ENCODE results near the gene AGAP3. TPM values are rescaled to one million over a fixed set of nuclear protein-coding genes. Genes with fewer than 3 reads are reported as not detected.

The AGAP3 gene
- polyA plus RNA-seq, 3 donors: 6.4 to 133 (median 6.8) TPM

GRCh38 chr7:151124899-151125399, 38.7 kb downstream of the AGAP3 start:
- intact Hi-C loops (cut with micrococcal nuclease): loop anchor here (2.0 to 5.0 kb wide), 4 partner anchors 47 to 178 kb away; no protein-coding TSS in a partner anchor
- H3K4me1 Mint-ChIP-seq: no peaks in the 10 kb centered on the region
- DNase-seq: no peak
- no peaks in the 10 kb centered on the region for H3K27me3 ChIP-seq (ENCODE audit: control insufficient read depth in 2 of 2, insufficient read depth in 2 of 2, low read length in 2 of 2)
- no peak overlapping the region for H2AFZ ChIP-seq (ENCODE audit: insufficient read depth, low read depth, low read length, poor library complexity, severe bottlenecking)
- H3K36me3 ChIP-seq (replicated peaks in 1 of 2; ENCODE audit: control insufficient read depth in 1 of 2, insufficient read depth in 2 of 2, low read length in 2 of 2): peaks cover 55 to 87% of the 10 kb centered on the region in 2 donors
- H3K9me3 Mint-ChIP-seq: peaks cover 0 to 2% (median 0%) of the 10 kb centered on the region in 7 donors
- no peak overlapping the region for H3K4me3 ChIP-seq (replicated peaks in 1 of 3; ENCODE audit: low read depth in 2 of 3, low read length in 3 of 3)
- H3K4me1 ChIP-seq (ENCODE audit: control insufficient read depth in 1 of 2, insufficient read depth in 2 of 2, low read length in 2 of 2): no peaks in the 10 kb centered on the region
- TF ChIP-seq, protein P1, sequence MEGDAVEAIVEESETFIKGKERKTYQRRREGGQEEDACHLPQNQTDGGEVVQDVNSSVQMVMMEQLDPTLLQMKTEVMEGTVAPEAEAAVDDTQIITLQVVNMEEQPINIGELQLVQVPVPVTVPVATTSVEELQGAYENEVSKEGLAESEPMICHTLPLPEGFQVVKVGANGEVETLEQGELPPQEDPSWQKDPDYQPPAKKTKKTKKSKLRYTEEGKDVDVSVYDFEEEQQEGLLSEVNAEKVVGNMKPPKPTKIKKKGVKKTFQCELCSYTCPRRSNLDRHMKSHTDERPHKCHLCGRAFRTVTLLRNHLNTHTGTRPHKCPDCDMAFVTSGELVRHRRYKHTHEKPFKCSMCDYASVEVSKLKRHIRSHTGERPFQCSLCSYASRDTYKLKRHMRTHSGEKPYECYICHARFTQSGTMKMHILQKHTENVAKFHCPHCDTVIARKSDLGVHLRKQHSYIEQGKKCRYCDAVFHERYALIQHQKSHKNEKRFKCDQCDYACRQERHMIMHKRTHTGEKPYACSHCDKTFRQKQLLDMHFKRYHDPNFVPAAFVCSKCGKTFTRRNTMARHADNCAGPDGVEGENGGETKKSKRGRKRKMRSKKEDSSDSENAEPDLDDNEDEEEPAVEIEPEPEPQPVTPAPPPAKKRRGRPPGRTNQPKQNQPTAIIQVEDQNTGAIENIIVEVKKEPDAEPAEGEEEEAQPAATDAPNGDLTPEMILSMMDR (IDR thresholded peaks at IDR 0.05): no peak
- peaks cover 59 to 71% of the 10 kb centered on the region in 2 donors for H3K36me3 Mint-ChIP-seq
- H3K27ac Mint-ChIP-seq: no peak overlapping the region
- H3K4me2 ChIP-seq (replicated peaks; ENCODE audit: extremely low read depth, low read length, poor library complexity, severe bottlenecking): no peak overlapping the region
- H3K27me3 Mint-ChIP-seq (ENCODE audit: low read depth in 3 of 3): peaks cover 2 to 15% (median 3%) of the 10 kb centered on the region in 3 donors
- peaks cover 78% of the 10 kb centered on the region for H4K20me1 ChIP-seq (ENCODE audit: insufficient read depth, low read length)
- no peaks in the 10 kb centered on the region for H3K79me2 ChIP-seq (ENCODE audit: insufficient read depth, low read length)
- 95% methylated on average over 11 of the region's 14 CpGs for WGBS (ENCODE audit: insufficient coverage)
- H3K27ac ChIP-seq (ENCODE audit: low read depth in 1 of 2, low read length in 2 of 2): no peak overlapping the region
- H3K4me3 Mint-ChIP-seq: peak overlapping the region in 1 of 2 donors; percentile 11
- no peak overlapping the region for H3K9ac ChIP-seq (ENCODE audit: insufficient read depth, low read length, poor library complexity, severe bottlenecking)
- no peaks in the 10 kb centered on the region for H3K9me3 ChIP-seq (replicated peaks in 1 of 2; ENCODE audit: control insufficient read depth in 1 of 2, insufficient read depth in 1 of 2, low read length in 2 of 2)

- no peaks in the 10 kb centered on the region for H3K4me1 Mint-ChIP-seq
- peaks cover 59 to 71% of the 10 kb centered on the region in 2 donors for H3K36me3 Mint-ChIP-seq
- TF ChIP-seq, protein P1 (IDR thresholded peaks at IDR 0.05): no peak
- Histone ChIP-seq H2AFZ (ENCODE audit: insufficient read depth, low read depth, low read length, poor library complexity, severe bottlenecking) (no peak overlapping the region), H3K79me2 (ENCODE audit: insufficient read depth, low read length) (no peaks in the 10 kb centered on the region), H3K4me3 (replicated peaks in 1 of 3; ENCODE audit: low read depth in 2 of 3, low read length in 3 of 3) (no peak overlapping the region), H3K4me1 (ENCODE audit: control insufficient read depth in 1 of 2, insufficient read depth in 2 of 2, low read length in 2 of 2) (no peaks in the 10 kb centered on the region), H3K36me3 (replicated peaks in 1 of 2; ENCODE audit: control insufficient read depth in 1 of 2, insufficient read depth in 2 of 2, low read length in 2 of 2) (peaks cover 54 to 87% of the 10 kb centered on the region in 2 donors), H3K4me2 (replicated peaks; ENCODE audit: extremely low read depth, low read length, poor library complexity, severe bottlenecking) (no peak overlapping the region), H3K9ac (ENCODE audit: insufficient read depth, low read length, poor library complexity, severe bottlenecking) (no peak overlapping the region), H3K9me3 (replicated peaks in 1 of 2; ENCODE audit: control insufficient read depth in 1 of 2, insufficient read depth in 1 of 2, low read length in 2 of 2) (no peaks in the 10 kb centered on the region), H4K20me1 (ENCODE audit: insufficient read depth, low read length) (peaks cover 73% of the 10 kb centered on the region), H3K27ac (ENCODE audit: low read depth in 1 of 2, low read length in 2 of 2) (no peak overlapping the region), H3K27me3 (ENCODE audit: control insufficient read depth in 2 of 2, insufficient read depth in 2 of 2, low read length in 2 of 2) (no peaks in the 10 kb centered on the region)
- intact Hi-C loops (cut with micrococcal nuclease): loop anchor here (2.0 kb wide), 2 partner anchors 47 to 177 kb away; no protein-coding TSS in a partner anchor
- H3K27me3 Mint-ChIP-seq (ENCODE audit: low read depth in 3 of 3): peaks cover 2 to 15% (median 3%) of the 10 kb centered on the region in 3 donors
- no peak for DNase-seq
- 95% methylated on average over 13 of the region's 22 CpGs for WGBS (ENCODE audit: insufficient coverage)
- peaks cover 0 to 2% (median 0%) of the 10 kb centered on the region in 7 donors for H3K9me3 Mint-ChIP-seq
- H3K4me3 Mint-ChIP-seq: peak overlapping the region in 1 of 2 donors; percentile 83
- H3K27ac Mint-ChIP-seq: no peak overlapping the region
Measured at GRCh38 chr7:151125470-151125845, 39.2 kb downstream of the AGAP3 start.

Data from CD14-positive monocyte (primary cell).